H1 (cell line): ENCODE results near the gene DAPK3. TPM values are rescaled to one million over a fixed set of nuclear protein-coding genes. Genes with fewer than 3 reads are reported as not detected.

ENCODE experiments used
- ASH2L ChIP-seq: fragments of 200-600, 300-600 bp; sonication (generic); IDR thresholded peaks from one replicate; pipeline ENCODE4 v1.7.1; 2017; ENCODE audit warnings: low read length
- CHD7 ChIP-seq: fragments of 300-600 bp; sonication (generic); IDR thresholded peaks from 2 replicates; pipeline ENCODE4 v1.7.1; 2012; ENCODE audit warnings: low read length, moderate library complexity, mild to moderate bottlenecking, inconsistent platforms; ENCODE audit not compliant: insufficient replicate concordance
- GABPA ChIP-seq: IDR thresholded peaks from 2 replicates; pipeline ENCODE4 v1.6.1; 2011; ENCODE audit warnings: mild to moderate bottlenecking, low read length, moderate library complexity, borderline replicate concordance; ENCODE audit not compliant: insufficient read depth
- HDAC2 ChIP-seq, 2 experiments: fragments of 300-600 bp in 1 of 2; sonication (generic) in 1 of 2; IDR thresholded peaks; 2 replicates each; pipeline ENCODE4 v1.6.1; 2011 to 2012; ENCODE audit warnings: low read depth in 2 of 2, low read length in 2 of 2, mild to moderate bottlenecking in 2 of 2, moderate library complexity in 2 of 2, borderline replicate concordance in 1 of 2, inconsistent platforms in 1 of 2
- KDM4A ChIP-seq: IDR thresholded peaks from one replicate; pipeline ENCODE4 v1.7.1; 2012; ENCODE audit warnings: low read depth, mild to moderate bottlenecking, moderate library complexity, low read length, inconsistent platforms; ENCODE audit not compliant: severe bottlenecking
- SIRT6 ChIP-seq: IDR thresholded peaks from one replicate; pipeline ENCODE4 v1.7.1; 2012; ENCODE audit warnings: low read length, inconsistent platforms
- SUZ12 ChIP-seq: fragments of 200-600 bp; sonication (generic); IDR thresholded peaks from 2 replicates; pipeline ENCODE4 v1.6.1; 2012; ENCODE audit warnings: mild to moderate bottlenecking, inconsistent platforms, low read length, moderate library complexity, mixed read lengths
- polyA plus RNA-seq, 7 experiments: library from polyadenylated mRNA; depleted of rRNA in 3 of 7; stranded (reverse) in 5 of 7; unstranded in 2 of 7; fragments of >200 nt in 5 of 7; fragments of 200-250 nt in 2 of 7; gene quantifications; 1 replicate in 5 of 7; 2 replicates in 1 of 7; 4 replicates in 1 of 7; pipeline versions ENCODE4 v1.2.1 to v1.2.3, GENCODE V29; 2011 to 2013; ENCODE audit warnings: missing spikeins in 2 of 7, mixed read lengths in 2 of 7
- total RNA-seq: library from RNA; stranded (reverse); fragmentation: NEBNext Ultra II Directional; extraction: Animal tissue kit (Norgen Biotek cat#: 25700); gene quantifications from 2 replicates; pipeline ENCODE4 v1.2.1, GENCODE V29; 2021

Gene DAPK3
- total and polyA plus RNA-seq, 2 of the 8 experiments (the other 6 are each of a cell fraction or from before 2014, with no cell fraction given) = 53.2 to 78.1 TPM

- TF ChIP-seq CHD7 = no peak
- no peak for TF ChIP-seq SIRT6
- no peak for TF ChIP-seq ASH2L
- no peak for TF ChIP-seq HDAC2 (IDR thresholded peaks at IDR 0.05; ENCODE audit: borderline replicate concordance in 1 of 2, low read depth in 2 of 2, low read length in 2 of 2)
- TF ChIP-seq KDM4A = no peak
- TF ChIP-seq GABPA = no peak
- no peak for TF ChIP-seq SUZ12
Measured at GRCh38 chr19:3985643-3986259, 14.9 kb upstream of the DAPK3 start (continued).
